Fibroblast of lung (primary cell): Measurements from ENCODE around the gene SLC43A1. TPM values are rescaled to one million over a fixed set of nuclear protein-coding genes. Genes with fewer than 3 reads are reported as not detected.

Experiments used
- DNase-seq, 2 donors: peaks; one replicate each; pipeline versions ENCODE4 v3.0.0 to v3.0.0-alpha.2; 2010; ENCODE audit warnings: low read depth in 2 of 2
- H2AFZ ChIP-seq: 2 replicates; pipeline ENCODE4 v1.5.1; 2012; ENCODE audit warnings: low read length, control low read depth, inconsistent platforms
- H3K27ac ChIP-seq: 2 replicates; pipeline ENCODE4 v1.5.1; 2011; ENCODE audit warnings: low read length, control low read depth; ENCODE audit not compliant: insufficient read depth
- H3K27me3 ChIP-seq: 2 replicates; pipeline ENCODE4 v1.5.1; 2011; ENCODE audit warnings: mild to moderate bottlenecking, low read length; ENCODE audit not compliant: control insufficient read depth, insufficient read depth
- H3K36me3 ChIP-seq: 2 replicates; pipeline ENCODE4 v1.5.1; 2011; ENCODE audit warnings: low read length; ENCODE audit not compliant: control insufficient read depth, insufficient read depth
- H3K4me1 ChIP-seq: 2 replicates; pipeline ENCODE4 v1.5.1; 2011; ENCODE audit warnings: low read length; ENCODE audit not compliant: control insufficient read depth, insufficient read depth; ENCODE audit errors: extremely low read depth
- H3K4me2 ChIP-seq: 2 replicates; pipeline ENCODE4 v1.5.1; 2011; ENCODE audit warnings: low read length, control low read depth; ENCODE audit not compliant: insufficient read depth; ENCODE audit errors: extremely low read depth
- H3K4me3 ChIP-seq, 4 experiments: fragments of 200-600 bp in 1 of 4; sonication (generic) in 1 of 4; replicated peaks in 1 of 4; 2 replicates each; pipeline ENCODE4 v1.5.1; 2011 to 2016; ENCODE audit warnings: low read length in 4 of 4, low read depth in 3 of 4, mild to moderate bottlenecking in 3 of 4, control low read depth in 2 of 4, inconsistent platforms in 1 of 4, mixed read lengths in 1 of 4; ENCODE audit not compliant: insufficient read depth in 1 of 4; ENCODE audit errors: control extremely low read depth in 1 of 4
- H3K79me2 ChIP-seq: 2 replicates; pipeline ENCODE4 v1.5.1; 2012; ENCODE audit warnings: mild to moderate bottlenecking, low read length, inconsistent platforms; ENCODE audit not compliant: control insufficient read depth, insufficient read depth
- H3K9ac ChIP-seq: 2 replicates; pipeline ENCODE4 v1.5.1; 2011; ENCODE audit warnings: mild to moderate bottlenecking, low read length, control low read depth; ENCODE audit not compliant: insufficient read depth
- H3K9me3 ChIP-seq: 2 replicates; pipeline ENCODE4 v1.5.1; 2012; ENCODE audit warnings: low read depth, low read length; ENCODE audit not compliant: control insufficient read depth, insufficient read depth
- H4K20me1 ChIP-seq: 2 replicates; pipeline ENCODE4 v1.5.1; 2011; ENCODE audit warnings: low read length; ENCODE audit not compliant: control insufficient read depth, insufficient read depth; ENCODE audit errors: extremely low read depth
- EZH2 ChIP-seq: IDR thresholded peaks from 2 replicates; pipeline ENCODE4 v1.5.1; 2012; ENCODE audit warnings: low read length, control low read depth, mild to moderate bottlenecking; ENCODE audit errors: missing control alignments
- polyA plus RNA-seq, 2 donors: library from polyadenylated mRNA; depleted of rRNA in 1 of 2; stranded (reverse) in 1 of 2; unstranded in 1 of 2; fragments of >200 nt; gene quantifications; 2 replicates each; pipeline ENCODE4 v1.2.1, GENCODE V29; 2011 to 2012; ENCODE audit warnings: missing spikeins in 1 of 2
- total RNA-seq: library from RNA; depleted of rRNA; stranded (reverse); fragments of >200 nt; gene quantifications from 2 replicates; pipeline ENCODE4 v1.2.1, GENCODE V29; 2014
- TF ChIP-seq, protein P1 (sequence below), 2 donors: IDR thresholded peaks in 1 of 2; conservative IDR thresholded peaks in 1 of 2; 1 replicate in 1 of 2; 2 replicates in 1 of 2; pipeline ENCODE4 v1.5.1; 2011 to 2012; ENCODE audit warnings: low read length in 2 of 2, control low read depth in 1 of 2, inconsistent platforms in 1 of 2, low read depth in 1 of 2, mild to moderate bottlenecking in 1 of 2

The SLC43A1 gene
- total and polyA plus RNA-seq, 2 donors (not counting 1 experiment from before 2014, with no cell fraction given), result 13.2 to 19.8 TPM

DNA sequence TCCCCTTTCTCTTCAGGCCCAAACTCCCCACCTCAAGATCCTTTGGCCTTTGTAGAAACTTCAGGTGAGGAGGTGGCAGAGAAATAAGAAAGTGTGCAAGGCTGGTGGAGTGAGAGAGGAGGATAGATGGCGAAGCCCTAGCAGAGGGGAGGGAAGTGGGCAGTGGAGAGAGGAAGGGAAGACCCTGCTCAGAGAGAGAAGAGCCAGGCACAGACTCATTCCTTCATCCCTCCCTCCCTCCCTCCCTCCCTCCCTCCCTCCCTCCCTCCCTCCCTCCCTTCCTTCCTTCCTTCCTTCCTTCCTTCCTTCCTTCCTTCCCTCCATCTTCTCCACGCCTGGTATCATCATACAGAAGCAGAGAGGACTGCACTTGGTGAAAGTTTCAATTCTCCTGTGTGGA, 34.2 kb downstream of the SLC43A1 start:
- Histone ChIP-seq H3K27me3 (peaks cover 7% of the 10 kb centered on the region), H2AFZ (no peak overlapping the region), H4K20me1 (no peaks in the 10 kb centered on the region), H3K9me3 (no peaks in the 10 kb centered on the region), H3K4me3 (no peak overlapping the region), H3K79me2 (no peaks in the 10 kb centered on the region), H3K27ac (no peak overlapping the region), H3K4me2 (no peak overlapping the region), H3K4me1 (no peaks in the 10 kb centered on the region), H3K9ac (no peak overlapping the region), H3K36me3 (no peaks in the 10 kb centered on the region)
- no peak for TF ChIP-seq EZH2
- TF ChIP-seq, protein P1, sequence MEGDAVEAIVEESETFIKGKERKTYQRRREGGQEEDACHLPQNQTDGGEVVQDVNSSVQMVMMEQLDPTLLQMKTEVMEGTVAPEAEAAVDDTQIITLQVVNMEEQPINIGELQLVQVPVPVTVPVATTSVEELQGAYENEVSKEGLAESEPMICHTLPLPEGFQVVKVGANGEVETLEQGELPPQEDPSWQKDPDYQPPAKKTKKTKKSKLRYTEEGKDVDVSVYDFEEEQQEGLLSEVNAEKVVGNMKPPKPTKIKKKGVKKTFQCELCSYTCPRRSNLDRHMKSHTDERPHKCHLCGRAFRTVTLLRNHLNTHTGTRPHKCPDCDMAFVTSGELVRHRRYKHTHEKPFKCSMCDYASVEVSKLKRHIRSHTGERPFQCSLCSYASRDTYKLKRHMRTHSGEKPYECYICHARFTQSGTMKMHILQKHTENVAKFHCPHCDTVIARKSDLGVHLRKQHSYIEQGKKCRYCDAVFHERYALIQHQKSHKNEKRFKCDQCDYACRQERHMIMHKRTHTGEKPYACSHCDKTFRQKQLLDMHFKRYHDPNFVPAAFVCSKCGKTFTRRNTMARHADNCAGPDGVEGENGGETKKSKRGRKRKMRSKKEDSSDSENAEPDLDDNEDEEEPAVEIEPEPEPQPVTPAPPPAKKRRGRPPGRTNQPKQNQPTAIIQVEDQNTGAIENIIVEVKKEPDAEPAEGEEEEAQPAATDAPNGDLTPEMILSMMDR (conservative IDR thresholded peaks at IDR 0.05 in 1 of 2, IDR thresholded peaks at IDR 0.05 in 1 of 2; ENCODE audit: low read depth in 1 of 2, low read length in 2 of 2), result no peak
- no peak for DNase-seq

DNA sequence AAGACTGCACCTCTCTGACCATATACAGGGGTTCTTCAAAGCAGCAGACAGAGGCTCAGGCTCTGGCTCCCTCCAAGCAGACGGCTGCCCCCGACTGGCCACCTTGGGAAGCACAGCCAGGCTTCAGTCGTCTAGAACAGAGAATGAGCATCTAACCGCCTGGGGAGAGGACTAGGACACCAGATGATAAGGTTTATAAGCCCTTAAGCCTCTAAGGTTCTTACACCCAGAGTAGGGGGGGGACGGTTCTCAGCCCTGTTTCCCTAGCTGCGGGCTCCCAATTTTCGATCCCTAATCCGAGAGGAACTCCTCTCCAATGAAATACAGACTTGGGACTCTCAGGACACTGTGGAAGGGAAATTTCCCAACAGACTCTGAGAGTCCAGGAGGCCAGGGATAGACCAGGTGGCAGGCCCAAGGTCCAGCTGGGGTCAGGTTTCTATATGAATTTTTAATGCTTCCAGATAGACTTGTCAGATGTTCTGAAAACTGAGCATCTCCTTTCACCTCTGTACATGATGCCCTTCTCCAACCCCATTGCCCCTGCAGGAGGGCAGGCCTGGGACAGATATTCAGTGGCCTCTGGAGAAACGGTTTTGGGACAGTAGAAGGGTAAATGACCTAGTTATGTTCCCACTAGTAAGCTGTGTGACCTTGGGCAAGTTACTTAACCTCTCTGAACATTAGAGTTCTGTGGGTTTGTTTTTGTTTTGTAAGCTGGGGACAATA, 34.9 kb downstream of the SLC43A1 start:
- Histone ChIP-seq H2AFZ (no peak overlapping the region), H3K4me1 (peaks cover 4% of the 10 kb centered on the region), H3K79me2 (no peaks in the 10 kb centered on the region), H3K9ac (no peak overlapping the region), H3K27me3 (peaks cover 13% of the 10 kb centered on the region), H3K4me3 (no peak overlapping the region), H3K27ac (no peak overlapping the region), H4K20me1 (no peaks in the 10 kb centered on the region), H3K9me3 (no peaks in the 10 kb centered on the region), H3K36me3 (no peaks in the 10 kb centered on the region), H3K4me2 (no peak overlapping the region)
- TF ChIP-seq, protein P1 (conservative IDR thresholded peaks at IDR 0.05 in 1 of 2, IDR thresholded peaks at IDR 0.05 in 1 of 2; ENCODE audit: low read depth in 1 of 2, low read length in 2 of 2), result peak; percentile 61 to 88
- no peak for TF ChIP-seq EZH2
- peak in 1 of 2 donors; percentile 53 for DNase-seq

DNA sequence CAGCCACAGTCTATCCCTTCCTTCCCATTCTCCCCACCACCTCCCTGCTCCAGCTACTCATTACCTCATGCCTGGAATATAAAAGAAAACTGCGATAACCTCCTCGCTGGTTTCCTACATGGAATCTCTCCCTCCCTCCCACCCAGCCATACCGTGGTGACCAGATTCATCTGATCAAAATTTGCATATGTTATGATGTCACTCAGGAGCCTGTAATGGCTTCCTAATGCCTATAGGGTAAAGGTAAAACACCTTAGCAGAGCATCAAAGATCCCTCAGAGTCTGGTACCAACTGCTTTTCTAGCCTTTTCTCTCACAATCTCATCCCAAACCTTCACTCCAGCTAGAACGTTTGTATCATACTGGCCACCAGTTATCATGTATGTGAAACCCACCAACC, 35.6 kb downstream of the SLC43A1 start:
- Histone ChIP-seq H3K9ac (no peak overlapping the region), H3K4me2 (no peak overlapping the region), H3K36me3 (no peaks in the 10 kb centered on the region), H3K27ac (no peak overlapping the region), H3K27me3 (peaks cover 14% of the 10 kb centered on the region), H3K79me2 (no peaks in the 10 kb centered on the region), H2AFZ (no peak overlapping the region), H3K4me3 (no peak overlapping the region), H3K4me1 (peaks cover 4% of the 10 kb centered on the region), H4K20me1 (no peaks in the 10 kb centered on the region), H3K9me3 (no peaks in the 10 kb centered on the region)
- DNase-seq, result no peak
- TF ChIP-seq EZH2, result no peak
- TF ChIP-seq, protein P1 (conservative IDR thresholded peaks at IDR 0.05 in 1 of 2, IDR thresholded peaks at IDR 0.05 in 1 of 2; ENCODE audit: low read depth in 1 of 2, low read length in 2 of 2), result no peak
